Ovary (tissue), 9 donors: ENCODE data around the gene RHOC. TPM values are rescaled to one million over a fixed set of nuclear protein-coding genes. Genes with fewer than 3 reads are reported as not detected.
"Not testable (repeated sequence)": the region's sequence is repeated elsewhere in the genome, so short reads cannot be mapped to it uniquely, and the experiment has no call there.

Experiments
- DNase-seq, 5 donors: peaks; one replicate each; pipeline ENCODE4 v3.0.0-alpha.2; 2019 to 2020
- H3K27ac ChIP-seq, 2 donors: fragments of 200-600 bp; one replicate each; pipeline versions ENCODE4 v1.5.1 to v1.8.0; 2019 to 2022
- H3K27me3 ChIP-seq: fragments of 200-600 bp; one replicate; pipeline ENCODE4 v1.8.0; 2022
- H3K36me3 ChIP-seq: fragments of 200-600 bp; sonication (generic); one replicate; pipeline ENCODE4 v1.5.1; 2019
- H3K4me1 ChIP-seq: one replicate; pipeline ENCODE4 v1.8.1; 2013; ENCODE audit warnings: mild to moderate bottlenecking, moderate library complexity; ENCODE audit not compliant: insufficient read depth
- H3K4me3 ChIP-seq: fragments of 200-600 bp; sonication (generic); one replicate; pipeline ENCODE4 v1.5.1; 2017
- H3K9me3 ChIP-seq, 2 donors: fragments of 200-600 bp in 1 of 2; sonication (generic) in 1 of 2; one replicate each; pipeline versions ENCODE4 v1.5.1 to v1.8.1; 2013 to 2019; ENCODE audit warnings: mild to moderate bottlenecking in 1 of 2, moderate library complexity in 1 of 2
- EP300 ChIP-seq: sonication (generic); formaldehyde crosslinking; IDR thresholded peaks from one replicate; pipeline ENCODE4 v1.6.1; 2017; ENCODE audit warnings: antibody characterized with exemption
- POLR2A ChIP-seq: fragments of 450-650 bp; IDR thresholded peaks from one replicate; pipeline ENCODE4 v1.6.1; 2017; ENCODE audit warnings: antibody characterized with exemption, mild to moderate bottlenecking, moderate library complexity
- WGBS, 3 donors: extraction: QIAGEN DNeasy Blood & Tissue Kit in 1 of 3; methylation state at CpG; one replicate each; pipeline versions ENCODE4 v1.1.5 to v1.1.7; 2013 to 2017; 5-methylcytosine and 5-hydroxymethylcytosine counted together
- intact Hi-C, 4 donors: fragments of 100-400 bp; cut with DNase I; formaldehyde crosslinking; loops; one replicate each; pipeline versions ENCODE4 v1.11.0 to v1.15.1; 2022 to 2023
- polyA plus RNA-seq, 2 donors: library from polyadenylated mRNA; stranded (reverse); fragments of 200-250 nt in 1 of 2; fragments of 350-450 nt in 1 of 2; fragmentation: Illumina TruSeq in 1 of 2; extraction: RNeasy Lipid Tissue Mini Kit (QIAGEN cat#74804) in 1 of 2; gene quantifications; one replicate each; pipeline ENCODE4 v1.2.3, GENCODE V29; 2013 to 2014
- total RNA-seq, 7 donors: library from RNA; depleted of rRNA in 2 of 7; stranded (reverse); fragments of >200 nt in 2 of 7; fragmentation: NEBNext Ultra II Directional in 3 of 7; extraction: Animal tissue kit (Norgen Biotek cat#: 25700) in 3 of 7; gene quantifications; one replicate each; pipeline versions ENCODE4 v1.1.0 to v1.2.4, GENCODE V29; 2016 to 2023
- TF ChIP-seq, protein P1 (sequence below), 3 donors: fragments of 450-650 bp in 2 of 3; fragments of 200-600 bp in 1 of 3; IDR thresholded peaks; one replicate each; pipeline versions ENCODE4 v1.5.1 to v1.8.0; 2016 to 2022; ENCODE audit warnings: antibody characterized with exemption in 3 of 3, mild to moderate bottlenecking in 1 of 3
- donor health status: DM: no; HTN: no; CAD: no; lungs with moderate emphysema.
- donor health status: DM: no; HTN: no; CAD: no.
- donor health status: Bipolar disorder and iron deficiency.
- donor health status: DM: yes; HTN: yes; CAD: no.
- donor health status: DM: no; HTN: no; CAD: no.
- donor health status: DM: yes; HTN: yes; CAD: no.

Gene RHOC
- total and polyA plus RNA-seq, 9 donors, result 177 to 308 (median 214) TPM

DNA sequence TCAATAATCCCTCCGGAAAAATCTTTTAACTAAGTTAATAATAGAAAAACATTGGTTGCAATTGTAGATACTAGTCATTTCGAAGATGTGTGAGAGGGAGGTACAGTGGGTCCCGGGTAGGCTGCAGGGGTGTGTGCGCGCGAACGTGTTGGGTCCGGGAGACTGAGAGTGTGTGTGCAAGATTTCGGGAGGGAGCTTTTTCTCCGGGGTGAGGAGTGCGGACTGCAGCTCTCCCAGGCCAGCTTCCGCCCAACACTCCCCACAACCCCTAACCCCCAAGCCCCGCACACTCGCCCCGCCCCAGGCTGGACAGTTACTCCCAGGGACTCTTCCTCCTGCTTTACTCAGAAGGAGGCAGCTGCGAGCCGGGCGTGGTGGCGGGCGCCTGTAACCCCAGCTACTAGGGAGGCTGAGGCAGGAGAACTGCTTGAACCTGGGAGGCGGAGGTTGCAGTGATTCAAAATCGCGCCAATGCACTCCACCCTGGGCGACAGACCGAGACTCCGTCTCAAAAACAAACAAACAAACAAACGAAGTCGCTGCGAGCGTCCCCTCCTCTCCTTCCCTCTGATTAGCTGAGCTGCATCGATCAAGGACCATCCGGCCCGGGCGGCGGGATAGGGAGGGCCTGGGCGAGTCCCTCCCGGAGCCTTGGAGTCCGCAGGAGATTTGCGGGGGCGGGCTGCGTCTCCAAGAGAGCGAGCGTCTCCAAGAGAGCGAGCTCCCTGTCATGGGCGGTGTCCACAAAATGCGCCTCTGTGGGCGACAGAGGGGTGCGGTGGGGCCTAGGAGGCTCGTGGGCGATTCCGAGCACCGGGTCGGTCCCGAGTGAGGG, 36.5 kb upstream of the RHOC start:
- Histone ChIP-seq H3K4me3 (no peak overlapping the region), H3K27me3 (no peaks in the 10 kb centered on the region), H3K27ac (no peak overlapping the region), H3K9me3 (peaks cover 0 to 5% of the 10 kb centered on the region in 2 donors), H3K4me1 (no peaks in the 10 kb centered on the region), H3K36me3 (no peaks in the 10 kb centered on the region)
- intact Hi-C loops, result no loop called here
- no peak for DNase-seq
- TF ChIP-seq, protein P1, sequence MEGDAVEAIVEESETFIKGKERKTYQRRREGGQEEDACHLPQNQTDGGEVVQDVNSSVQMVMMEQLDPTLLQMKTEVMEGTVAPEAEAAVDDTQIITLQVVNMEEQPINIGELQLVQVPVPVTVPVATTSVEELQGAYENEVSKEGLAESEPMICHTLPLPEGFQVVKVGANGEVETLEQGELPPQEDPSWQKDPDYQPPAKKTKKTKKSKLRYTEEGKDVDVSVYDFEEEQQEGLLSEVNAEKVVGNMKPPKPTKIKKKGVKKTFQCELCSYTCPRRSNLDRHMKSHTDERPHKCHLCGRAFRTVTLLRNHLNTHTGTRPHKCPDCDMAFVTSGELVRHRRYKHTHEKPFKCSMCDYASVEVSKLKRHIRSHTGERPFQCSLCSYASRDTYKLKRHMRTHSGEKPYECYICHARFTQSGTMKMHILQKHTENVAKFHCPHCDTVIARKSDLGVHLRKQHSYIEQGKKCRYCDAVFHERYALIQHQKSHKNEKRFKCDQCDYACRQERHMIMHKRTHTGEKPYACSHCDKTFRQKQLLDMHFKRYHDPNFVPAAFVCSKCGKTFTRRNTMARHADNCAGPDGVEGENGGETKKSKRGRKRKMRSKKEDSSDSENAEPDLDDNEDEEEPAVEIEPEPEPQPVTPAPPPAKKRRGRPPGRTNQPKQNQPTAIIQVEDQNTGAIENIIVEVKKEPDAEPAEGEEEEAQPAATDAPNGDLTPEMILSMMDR (IDR thresholded peaks at IDR 0.05), result no peak
- TF ChIP-seq EP300 (no peak), POLR2A (no peak)
- WGBS, 3 donors, result 19 to 28% (median 26%) methylated on average over 54 of the region's 54 CpGs

DNA sequence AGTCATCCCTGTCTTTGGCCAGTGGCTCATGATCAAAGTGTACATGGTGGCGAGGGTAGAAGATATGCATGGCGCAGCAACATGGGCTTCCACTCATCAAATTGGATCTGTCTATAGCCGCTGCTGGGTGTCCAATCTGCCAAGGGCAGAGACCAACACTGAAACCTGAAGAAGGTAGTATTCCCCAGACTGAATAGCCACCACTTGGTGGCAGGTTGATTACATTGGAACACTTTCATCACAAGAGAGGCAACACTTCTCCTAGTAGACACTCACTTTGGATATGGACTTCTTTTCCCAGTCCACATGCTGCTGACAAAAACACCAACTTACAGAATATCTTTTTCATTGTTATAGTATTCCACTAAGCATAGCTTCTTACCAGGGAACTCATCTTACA, 30.6 kb upstream of the RHOC start:
- H3K27ac ChIP-seq, result no peak overlapping the region
- no peaks in the 10 kb centered on the region for H3K9me3 ChIP-seq
- no peaks in the 10 kb centered on the region for H3K4me1 ChIP-seq
- 93 to 100% (median 94%) methylated on average over 3 of the region's 3 CpGs for WGBS, 3 donors
- H3K27me3 ChIP-seq, result no peaks in the 10 kb centered on the region
- H3K4me3 ChIP-seq, result no peak overlapping the region
- TF ChIP-seq EP300, result no peak
- intact Hi-C loops, result no loop called here
- no peaks in the 10 kb centered on the region for H3K36me3 ChIP-seq
- DNase-seq, result no peak

DNA sequence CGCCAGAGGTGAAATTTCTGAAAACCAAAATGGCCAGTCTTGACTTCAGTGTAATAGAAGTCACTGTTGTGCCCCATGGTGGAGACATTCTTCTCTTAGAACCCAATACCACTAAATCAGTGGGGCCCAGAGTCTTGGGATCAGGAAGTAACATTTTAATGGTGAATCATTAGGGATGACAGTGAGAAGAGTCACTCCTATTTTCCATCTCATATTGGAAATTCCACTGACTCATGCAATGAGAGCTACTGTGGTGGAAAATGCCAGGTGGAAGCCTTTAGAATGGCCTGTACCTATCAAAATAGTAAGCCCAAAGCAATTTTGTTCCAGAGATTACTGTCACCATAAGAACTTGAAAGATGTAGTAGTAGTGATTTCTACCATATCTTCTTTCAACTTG, 28.8 kb upstream of the RHOC start:
- intact Hi-C loops, result no loop called here
- Histone ChIP-seq H3K4me1 (no peaks in the 10 kb centered on the region), H3K9me3 (no peaks in the 10 kb centered on the region), H3K4me3 (no peak overlapping the region), H3K36me3 (no peaks in the 10 kb centered on the region), H3K27ac (no peak overlapping the region), H3K27me3 (no peaks in the 10 kb centered on the region)
- 90 to 97% (median 94%) methylated on average over 1 of the region's 1 CpG for WGBS, 3 donors
- no peak for DNase-seq
- TF ChIP-seq, protein P1 (IDR thresholded peaks at IDR 0.05), result no peak

DNA sequence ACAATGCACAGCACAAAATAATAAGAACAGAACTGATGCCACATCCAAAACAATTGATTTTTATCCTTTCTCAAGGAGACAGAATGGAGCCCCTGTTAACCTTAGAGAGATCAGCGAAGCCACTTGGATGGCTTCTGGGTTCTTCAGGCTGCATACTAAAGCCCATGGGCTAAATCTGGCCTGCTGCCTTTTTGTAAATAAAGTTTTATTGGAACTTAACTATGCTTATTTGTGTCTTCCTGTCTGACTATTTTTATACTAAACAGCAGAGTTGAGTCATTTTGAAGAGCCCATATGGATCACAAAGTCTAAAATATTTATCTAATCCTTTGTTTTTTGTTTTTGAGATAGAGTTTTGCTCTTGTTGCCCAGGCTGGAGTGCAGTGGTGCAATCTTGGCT, 24.5 kb upstream of the RHOC start:
- H3K27ac ChIP-seq, result no peak overlapping the region
- 94 to 98% (median 97%) methylated on average over 1 of the region's 1 CpG for WGBS, 3 donors
- H3K4me1 ChIP-seq, result no peaks in the 10 kb centered on the region
- TF ChIP-seq POLR2A (no peak), EP300 (no peak)
- TF ChIP-seq, protein P1 (IDR thresholded peaks at IDR 0.05), result no peak
- no peak for DNase-seq
- no peaks in the 10 kb centered on the region for H3K36me3 ChIP-seq
- H3K9me3 ChIP-seq, result no peaks in the 10 kb centered on the region
- no peak overlapping the region for H3K4me3 ChIP-seq
- intact Hi-C loops, result no loop called here
- H3K27me3 ChIP-seq, result no peaks in the 10 kb centered on the region

DNA sequence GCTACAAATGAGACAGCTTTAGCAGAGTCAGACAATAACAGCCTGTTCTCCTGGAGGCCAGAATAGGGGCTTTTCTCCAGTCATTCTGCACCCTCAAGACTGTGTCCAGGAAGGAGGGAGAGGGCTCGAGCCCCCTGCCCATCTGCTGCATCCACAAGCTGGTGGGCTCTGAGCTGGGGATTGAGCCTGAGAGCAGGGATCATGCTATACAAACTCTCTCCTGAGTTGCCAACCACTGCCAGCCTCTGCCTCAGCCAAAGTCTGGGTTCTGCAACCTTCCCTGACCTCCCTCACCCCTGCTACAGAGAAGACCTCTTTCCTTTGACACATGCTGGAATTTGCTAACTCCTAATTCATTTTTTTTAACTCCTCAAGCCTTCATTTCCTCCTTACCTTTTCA, 23.0 kb upstream of the RHOC start:
- intact Hi-C loops, result no loop called here
- H3K27me3 ChIP-seq, result no peaks in the 10 kb centered on the region
- TF ChIP-seq, protein P1 (IDR thresholded peaks at IDR 0.05), result no peak
- TF ChIP-seq EP300, result no peak
- no peak for TF ChIP-seq POLR2A
- no peaks in the 10 kb centered on the region for H3K36me3 ChIP-seq
- no peak for DNase-seq
- no peaks in the 10 kb centered on the region for H3K9me3 ChIP-seq
- no peak overlapping the region for H3K4me3 ChIP-seq
- no peaks in the 10 kb centered on the region for H3K4me1 ChIP-seq
- 41 to 50% (median 45%) methylated on average over 1 of the region's 1 CpG for WGBS, 3 donors
- no peak overlapping the region for H3K27ac ChIP-seq

DNA sequence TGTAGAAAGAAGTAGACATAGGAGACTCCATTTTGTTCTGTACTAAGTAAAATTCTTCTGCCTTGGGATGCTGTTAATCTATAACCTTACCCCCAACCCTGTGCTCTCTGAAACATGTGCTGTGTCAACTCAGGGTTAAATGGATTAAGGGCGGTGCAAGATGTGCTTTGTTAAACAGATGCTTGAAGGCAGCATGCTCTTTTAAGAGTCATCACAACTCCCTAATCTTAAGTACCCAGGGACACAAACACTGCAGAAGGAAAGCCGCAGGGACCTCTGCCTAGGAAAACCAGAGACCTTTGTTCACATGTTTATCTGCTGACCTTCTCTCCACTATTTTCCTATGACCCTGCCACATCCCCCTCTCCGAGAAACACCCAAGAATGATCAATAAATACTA, 22.1 kb upstream of the RHOC start:
- H3K36me3 ChIP-seq, intact Hi-C loops, H3K4me3 ChIP-seq, H3K4me1 ChIP-seq, H3K27ac ChIP-seq, H3K27me3 ChIP-seq, DNase-seq, H3K9me3 ChIP-seq: not testable (repeated sequence)
- WGBS, 3 donors, result 42 to 59% (median 43%) methylated on average over 3 of the region's 3 CpGs

DNA sequence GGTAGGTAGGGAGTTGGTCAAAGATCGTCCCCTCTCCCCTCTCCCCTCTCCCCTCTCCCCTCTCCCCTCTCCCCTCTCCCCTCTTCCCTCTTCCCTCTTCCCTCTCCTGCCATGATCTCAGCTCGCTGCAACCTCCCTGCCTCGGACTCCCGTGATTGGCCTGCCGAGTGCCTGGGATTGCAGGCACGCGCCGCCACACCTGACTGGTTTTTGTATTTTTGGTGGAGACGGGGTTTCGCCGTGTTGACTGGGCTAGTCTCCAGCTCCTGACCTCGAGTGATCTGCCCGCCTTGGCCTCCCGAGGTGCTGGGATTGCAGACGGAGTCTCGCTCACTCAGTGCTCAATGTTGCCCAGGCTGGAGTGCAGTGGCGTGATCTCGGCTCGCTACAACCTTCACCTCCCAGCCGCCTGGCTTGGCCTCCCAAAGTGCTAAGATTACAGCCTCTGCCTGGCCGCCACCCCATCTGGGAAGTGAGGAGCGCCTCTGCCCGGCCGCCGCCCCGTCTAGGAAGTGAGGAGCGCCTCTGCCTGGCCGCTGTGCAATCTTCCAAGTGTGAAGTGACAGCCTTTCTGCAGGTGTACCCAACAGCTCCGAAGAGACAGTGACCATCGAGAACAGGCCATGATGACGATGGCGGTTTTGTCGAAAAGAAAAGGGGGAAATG, 21.5 kb upstream of the RHOC start:
- H3K27me3 ChIP-seq, DNase-seq, H3K27ac ChIP-seq, H3K9me3 ChIP-seq, H3K4me3 ChIP-seq, intact Hi-C loops, H3K36me3 ChIP-seq, H3K4me1 ChIP-seq: not testable (repeated sequence)
- 93 to 95% (median 95%) methylated on average over 33 of the region's 33 CpGs for WGBS, 3 donors
